ENCODE measurements around the gene AGAP1. TPM values are rescaled to one million over a fixed set of nuclear protein-coding genes. Genes with fewer than 3 reads are reported as not detected.
A peak's percentile ranks its signal among the peaks of the same experiment; 100 is the strongest.

AGAP1 gene
- total RNA-seq, 1 donor from 2014 or later, result 22.3 TPM

DNA sequence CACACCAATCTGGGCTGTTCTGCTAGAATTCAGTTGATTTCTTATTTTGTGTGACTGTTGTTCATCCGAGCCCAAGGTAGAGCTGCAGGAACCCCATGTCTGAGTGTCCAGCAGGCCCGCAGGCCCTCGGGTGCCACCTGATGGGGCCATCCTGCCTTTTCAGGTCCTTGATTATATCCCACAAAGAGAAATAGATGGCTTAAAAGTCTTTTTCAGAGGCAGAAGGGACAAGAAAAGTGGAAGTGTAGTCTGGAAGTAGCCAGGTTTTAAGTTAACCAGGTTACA is 52.2 kb downstream of the AGAP1 start:
- no peak for DNase-seq (ENCODE audit: extremely low read depth, low read depth, low spot score)

DNA sequence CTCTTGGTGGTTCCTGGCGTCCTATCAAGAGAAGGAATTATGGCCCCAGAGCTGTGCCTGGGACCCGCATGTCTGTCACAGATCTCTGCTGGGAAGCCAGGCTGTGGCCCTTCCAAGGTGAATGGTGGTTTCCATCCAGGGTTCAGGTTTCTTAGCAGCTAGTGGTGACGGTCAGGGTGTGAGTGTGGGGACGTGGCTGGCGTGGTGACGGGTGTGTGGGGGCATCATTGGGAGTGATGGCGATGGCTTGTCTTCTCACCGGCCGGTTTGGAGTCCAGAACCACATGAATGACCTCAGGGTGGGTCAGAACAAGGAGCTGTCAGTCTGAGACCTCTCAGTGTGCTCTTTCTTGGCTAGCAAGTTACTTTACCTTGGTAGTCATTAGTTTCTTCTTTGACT is 52.6 kb downstream of the AGAP1 start:
- no peak for DNase-seq (ENCODE audit: extremely low read depth, low read depth, low spot score)

DNA sequence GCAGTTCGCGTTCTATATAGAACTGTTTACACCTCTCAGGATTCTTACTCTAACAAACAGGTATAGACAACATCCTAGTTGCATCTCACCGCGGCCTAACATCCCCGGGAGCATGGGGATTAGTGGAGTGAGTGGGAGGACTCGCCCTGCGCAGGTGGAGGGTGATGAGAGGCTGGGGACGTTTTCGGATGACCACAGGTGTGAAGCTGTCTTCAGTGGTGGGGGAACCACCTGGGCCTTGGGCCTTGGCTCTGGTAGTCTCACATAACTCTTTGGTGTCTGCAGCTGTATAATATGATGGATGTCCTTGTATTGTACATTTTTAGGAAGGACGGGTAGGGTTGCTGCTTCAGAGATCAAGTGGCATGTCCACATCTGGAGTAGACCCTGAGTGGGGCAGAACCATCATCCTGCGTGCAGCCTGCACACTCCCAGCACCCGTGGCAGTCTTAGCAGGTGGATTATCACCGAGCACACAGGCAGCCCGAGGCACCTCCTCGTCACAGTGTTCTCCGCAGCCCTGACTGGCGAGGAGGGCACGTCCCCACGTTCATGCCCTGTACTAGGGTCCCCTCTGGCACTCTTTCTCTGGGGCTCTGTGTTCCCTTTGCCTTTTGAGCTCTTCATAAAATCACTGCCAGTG is 56.0 kb downstream of the AGAP1 start:
- DNase-seq (ENCODE audit: extremely low read depth, low read depth, low spot score), result no peak

DNA sequence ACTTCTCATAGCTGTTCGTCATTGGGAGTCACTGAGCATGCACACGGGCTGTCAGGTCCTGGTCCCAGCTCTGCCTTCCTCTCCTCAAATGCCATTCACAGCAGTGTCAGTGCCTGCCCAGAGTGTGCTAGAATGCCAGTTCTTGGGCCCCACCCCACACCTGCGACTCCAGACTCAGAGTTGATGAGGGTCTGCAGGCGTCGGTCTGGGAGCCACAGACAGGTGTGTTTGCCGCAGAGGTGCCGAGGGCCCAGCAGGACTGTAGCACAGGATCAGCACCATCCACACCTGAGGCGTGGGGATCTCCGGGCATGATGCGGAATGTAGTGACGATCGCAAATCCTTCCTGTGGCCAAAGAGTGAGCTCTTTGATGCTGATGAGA is 56.5 kb downstream of the AGAP1 start:
- DNase-seq (ENCODE audit: extremely low read depth, low read depth, low spot score), result no peak

DNA sequence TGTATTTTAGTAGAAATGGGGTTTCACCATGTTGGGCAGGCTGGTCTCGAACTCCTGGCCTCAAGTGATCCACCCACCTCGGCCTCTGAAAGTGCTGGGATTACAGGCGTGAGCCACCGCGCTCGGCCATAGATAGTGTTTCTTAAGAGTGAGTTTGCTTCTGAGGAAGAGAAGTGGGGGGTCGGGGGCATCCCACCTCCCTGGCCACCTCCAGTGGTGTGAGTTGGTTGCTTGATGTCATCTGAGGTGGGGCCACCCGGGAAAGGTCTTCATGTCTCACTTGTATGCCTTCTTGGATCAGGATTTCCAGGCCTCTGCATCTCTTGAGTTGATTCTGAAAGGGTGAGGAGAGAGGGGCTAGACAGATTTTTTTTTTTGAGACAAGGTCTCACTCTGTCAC is 57.1 kb downstream of the AGAP1 start:
- DNase-seq (ENCODE audit: extremely low read depth, low read depth, low spot score), result no peak

DNA sequence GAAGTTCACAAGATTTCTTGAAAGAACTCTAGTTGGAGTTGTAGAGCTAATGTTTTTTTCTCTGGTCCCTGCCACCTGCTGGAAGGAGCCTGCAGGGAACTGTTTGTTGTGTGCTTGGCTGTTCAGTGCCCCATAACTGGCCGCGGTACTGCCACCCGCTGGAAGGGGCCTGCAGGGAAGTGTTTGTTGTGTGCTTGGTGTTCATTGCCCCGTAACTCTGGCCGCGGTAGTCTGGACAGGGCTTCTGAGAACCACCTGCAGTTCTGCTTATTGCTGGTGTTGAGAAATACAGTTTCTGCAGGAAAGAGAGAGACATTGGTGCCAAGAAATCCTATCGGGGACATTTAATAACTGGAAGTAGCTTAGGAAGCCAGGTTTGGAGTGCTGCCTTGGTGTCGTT is 58.1 kb downstream of the AGAP1 start:
- DNase-seq (ENCODE audit: extremely low read depth, low read depth, low spot score), result peak; percentile 10

DNA sequence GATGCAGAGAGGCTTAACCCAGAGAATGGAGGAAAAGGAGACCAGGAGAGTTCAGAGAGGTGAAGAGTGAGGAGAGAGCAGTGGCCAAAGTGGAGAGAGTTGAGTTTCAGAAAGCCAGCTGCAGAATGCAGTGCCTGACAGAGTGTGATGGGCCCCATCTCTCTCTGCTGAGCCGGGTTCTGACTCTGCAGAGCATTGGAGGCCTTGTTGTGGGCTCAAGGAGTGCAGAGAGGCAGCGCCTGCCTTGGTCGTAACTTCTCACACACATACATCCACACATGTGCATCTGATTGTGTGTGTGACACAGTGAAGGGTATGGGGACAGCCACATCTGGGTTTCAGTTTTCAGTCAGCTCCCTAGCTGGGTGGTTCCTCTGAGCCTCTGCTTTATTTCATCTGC is 58.8 kb downstream of the AGAP1 start:
- DNase-seq (ENCODE audit: extremely low read depth, low read depth, low spot score), result no peak

DNA sequence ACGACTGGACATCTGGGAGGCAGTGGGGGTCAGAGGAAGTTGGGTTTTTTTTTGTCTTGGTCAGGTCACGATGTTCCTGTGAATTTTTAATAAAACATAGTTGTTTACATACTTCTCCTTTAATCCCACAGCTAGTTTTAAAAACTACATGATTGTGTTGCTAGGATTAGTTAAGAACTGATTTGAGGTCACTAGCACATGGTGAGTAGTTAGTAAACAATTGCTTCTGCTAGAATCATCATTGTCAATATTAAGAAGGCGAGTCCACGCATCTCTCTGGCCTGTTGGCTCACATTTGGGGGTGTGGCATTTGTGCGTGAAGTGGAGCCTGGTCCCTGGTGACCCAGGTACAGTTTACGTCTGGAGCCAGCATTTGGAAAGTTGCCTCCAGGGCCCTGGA is 59.4 kb downstream of the AGAP1 start:
- DNase-seq (ENCODE audit: extremely low read depth, low read depth, low spot score), result no peak

DNA sequence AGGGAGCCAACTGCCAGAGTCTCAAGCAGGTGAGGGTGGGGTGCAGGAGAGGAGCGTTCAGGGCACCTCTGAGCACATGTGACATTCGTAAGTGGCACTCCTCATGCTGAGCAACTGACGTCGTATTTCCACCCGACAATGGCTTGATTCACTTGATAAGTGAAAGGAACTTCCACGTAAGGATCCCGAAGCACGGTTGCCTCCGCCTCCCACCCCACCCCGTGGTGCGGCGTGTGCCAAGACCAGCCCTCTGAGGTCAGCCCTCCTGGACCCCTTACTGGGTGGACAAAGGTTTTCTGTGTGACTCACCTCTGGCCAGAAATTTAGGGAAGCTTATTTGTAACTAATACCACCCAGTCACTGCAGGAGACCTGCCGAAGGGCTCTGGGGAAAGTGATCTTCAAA is 59.9 kb downstream of the AGAP1 start:
- DNase-seq (ENCODE audit: extremely low read depth, low read depth, low spot score), result no peak

DNA sequence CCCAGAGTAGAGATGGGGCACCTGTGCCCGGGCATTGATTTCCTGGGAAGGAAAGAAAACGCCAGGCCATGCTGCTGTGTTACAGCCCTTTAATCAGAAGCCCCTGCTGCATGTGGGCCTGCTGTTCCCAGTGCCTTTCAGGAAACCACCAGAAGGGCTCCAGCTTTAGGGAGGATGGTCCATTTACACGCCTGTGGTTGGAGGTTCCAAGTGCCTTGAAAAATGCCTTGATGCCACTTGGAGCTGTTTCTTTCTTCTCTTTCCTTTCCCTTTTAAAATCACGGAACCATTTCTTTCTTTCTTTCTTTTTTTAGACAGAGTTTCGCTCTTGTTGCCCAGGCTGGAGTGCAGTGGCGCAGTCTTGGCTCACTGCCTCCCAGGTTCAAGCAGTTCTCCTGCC is 60.5 kb downstream of the AGAP1 start:
- DNase-seq (ENCODE audit: extremely low read depth, low read depth, low spot score), result no peak

DNA sequence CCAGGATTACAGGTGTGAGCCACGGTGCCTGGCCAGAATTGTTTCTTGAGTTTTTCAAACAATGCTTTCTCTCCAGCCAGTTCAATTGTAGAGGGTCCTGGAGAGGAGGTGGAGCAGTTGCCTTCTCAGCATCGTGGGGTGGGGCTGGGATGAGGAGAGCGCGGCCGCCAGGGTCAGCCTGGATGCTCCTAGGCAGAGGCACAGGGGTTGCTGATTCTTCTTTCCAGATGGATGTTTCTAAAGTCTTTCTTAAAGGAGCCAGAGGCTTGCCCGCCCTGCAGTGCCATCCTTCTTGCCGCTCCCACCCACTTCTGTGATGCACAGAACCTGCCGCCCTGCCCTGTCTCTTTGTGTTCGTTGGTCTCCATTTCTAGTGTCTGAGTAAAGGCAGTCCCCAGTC is 61.1 kb downstream of the AGAP1 start:
- no peak for DNase-seq (ENCODE audit: extremely low read depth, low read depth, low spot score)

DNA sequence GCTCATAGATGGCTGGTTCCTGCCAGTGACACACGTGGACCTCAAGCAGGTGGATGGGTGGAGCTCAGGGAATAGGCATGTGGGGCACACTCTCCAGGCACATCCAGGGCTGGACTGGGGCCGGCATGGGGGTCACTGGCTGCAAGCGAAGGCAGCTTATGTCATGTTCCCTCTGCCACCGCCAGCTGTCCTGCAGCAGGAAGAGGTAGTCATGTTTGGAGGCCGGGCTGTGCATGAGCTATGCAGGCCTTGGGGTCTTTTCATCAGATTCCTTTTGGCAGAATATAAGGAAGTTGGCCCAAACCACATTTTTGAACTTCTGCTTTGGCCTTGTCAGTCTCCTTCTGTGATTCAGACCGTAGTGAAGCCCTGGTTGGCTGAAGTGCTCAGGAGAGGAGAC is 61.5 kb downstream of the AGAP1 start:
- DNase-seq (ENCODE audit: extremely low read depth, low read depth, low spot score), result no peak

DNA sequence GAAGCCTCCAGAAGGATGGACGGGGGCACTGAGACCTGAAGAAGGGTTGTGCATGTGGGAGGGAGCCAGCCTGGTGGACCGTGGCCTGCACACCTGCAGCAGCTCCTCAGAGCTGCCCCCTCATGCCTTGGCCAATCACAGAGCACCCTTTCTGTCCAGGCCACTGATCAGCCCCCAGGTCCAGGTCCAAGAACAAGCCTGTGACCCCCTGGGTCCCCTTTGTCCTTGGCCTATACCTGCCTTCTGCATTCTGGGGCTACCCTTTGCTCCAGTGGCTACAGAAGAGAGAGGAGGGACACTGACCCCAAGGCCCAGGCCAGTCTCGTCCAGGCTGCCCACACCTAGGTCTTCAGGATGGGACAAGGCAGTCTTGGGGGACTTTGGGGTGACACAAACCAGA is 62.2 kb downstream of the AGAP1 start:
- DNase-seq (ENCODE audit: extremely low read depth, low read depth, low spot score), result no peak

DNA sequence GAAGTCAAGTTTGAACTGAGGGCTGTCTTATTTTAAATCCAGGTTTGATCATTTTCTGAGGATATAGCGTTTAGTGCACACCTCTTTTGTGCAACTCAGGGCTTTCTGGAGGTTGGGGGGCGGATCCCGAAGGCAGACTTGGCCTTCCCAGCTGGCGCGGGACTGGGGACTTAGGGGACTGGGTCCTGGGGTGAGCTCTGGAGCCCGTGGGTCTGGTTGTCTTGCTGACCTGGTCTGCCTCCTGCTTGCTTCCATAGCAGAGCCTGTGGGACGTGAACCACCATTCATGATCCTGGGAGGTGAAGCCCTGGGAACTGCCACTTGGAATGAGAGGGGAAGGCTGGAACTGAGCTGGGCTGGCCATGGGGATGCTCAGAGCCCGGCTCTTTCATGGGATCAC is 63.1 kb downstream of the AGAP1 start:
- no peak for DNase-seq (ENCODE audit: extremely low read depth, low read depth, low spot score)

DNA sequence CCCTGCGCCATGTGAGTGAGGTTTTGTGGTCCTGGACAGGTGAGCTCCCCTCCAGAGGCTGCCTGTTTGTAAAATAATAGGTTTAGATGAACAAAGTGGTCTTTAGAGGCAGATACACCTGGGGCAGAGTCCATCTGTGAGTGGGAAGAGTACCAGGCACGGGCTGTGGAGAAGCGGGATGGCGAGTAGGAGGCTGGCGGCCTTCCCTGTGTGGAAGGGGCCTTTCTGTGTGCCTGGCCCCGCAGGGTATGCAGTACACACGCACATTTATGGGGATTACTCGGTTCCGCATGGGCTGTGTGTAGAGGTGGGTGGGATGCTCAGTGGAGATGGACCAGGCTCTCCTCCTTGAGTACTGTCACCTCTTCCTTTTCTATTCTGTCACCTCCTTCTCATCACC is 64.1 kb downstream of the AGAP1 start:
- no peak for DNase-seq (ENCODE audit: extremely low read depth, low read depth, low spot score)

DNA sequence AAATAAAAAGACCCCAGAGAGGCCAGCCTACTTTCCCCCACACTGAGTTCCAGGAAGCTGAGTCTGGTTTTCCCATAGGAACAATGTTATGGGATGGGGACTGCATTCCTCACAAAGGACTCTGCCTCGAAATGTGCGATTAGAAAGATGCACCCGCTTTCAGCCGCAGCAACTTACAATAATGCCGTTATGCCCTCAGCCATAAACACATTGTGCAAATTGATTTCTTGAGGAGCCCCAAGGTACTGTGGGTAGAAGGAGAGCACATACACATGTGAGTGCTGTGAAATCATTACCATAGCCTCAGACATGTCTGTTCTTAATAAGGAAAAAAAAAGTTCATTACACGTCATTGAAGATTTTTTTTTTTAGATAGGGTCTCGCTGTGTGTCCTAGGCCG is 64.7 kb downstream of the AGAP1 start:
- no peak for DNase-seq (ENCODE audit: extremely low read depth, low read depth, low spot score)

DNA sequence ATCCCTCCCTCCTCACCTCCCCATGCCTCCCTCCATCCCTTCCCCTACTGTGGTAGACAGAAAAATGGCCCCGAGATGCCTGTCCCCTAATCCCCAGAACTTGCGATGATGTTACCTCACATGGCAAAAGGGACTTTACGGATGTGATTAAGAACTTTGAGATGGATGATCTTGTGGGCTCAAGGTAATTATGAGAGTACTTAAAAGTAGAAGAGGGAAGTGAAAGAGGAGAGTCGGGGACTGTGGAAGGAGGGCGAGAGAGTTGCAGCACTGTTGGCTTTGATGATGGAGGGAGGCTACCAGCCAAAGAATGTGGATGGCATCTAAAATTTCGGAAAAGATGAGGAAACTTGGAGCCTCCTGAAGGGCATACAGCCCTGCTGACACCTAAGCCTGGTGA is 66.5 kb downstream of the AGAP1 start:
- DNase-seq (ENCODE audit: extremely low read depth, low read depth, low spot score), result no peak

DNA sequence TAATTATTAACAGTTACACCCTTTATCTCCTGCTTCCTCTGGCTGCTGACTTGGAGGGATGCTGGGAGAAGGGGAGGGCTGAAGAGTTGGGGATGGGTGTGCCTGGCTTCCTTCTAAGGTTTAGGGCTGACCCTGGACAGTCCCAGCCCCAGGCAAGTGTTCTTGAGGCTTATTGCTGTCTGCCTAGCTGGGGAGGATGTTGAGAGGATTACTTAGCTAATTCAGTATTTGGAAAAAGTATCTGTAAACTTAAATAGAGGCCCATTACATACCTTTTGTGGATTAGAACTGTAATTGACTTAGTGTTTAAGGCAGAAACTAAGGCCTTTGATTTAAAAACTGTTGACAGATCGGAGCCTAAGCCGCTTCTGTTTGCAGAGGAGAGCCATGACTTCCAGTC is 67.6 kb downstream of the AGAP1 start:
- no peak for DNase-seq (ENCODE audit: extremely low read depth, low read depth, low spot score)

DNA sequence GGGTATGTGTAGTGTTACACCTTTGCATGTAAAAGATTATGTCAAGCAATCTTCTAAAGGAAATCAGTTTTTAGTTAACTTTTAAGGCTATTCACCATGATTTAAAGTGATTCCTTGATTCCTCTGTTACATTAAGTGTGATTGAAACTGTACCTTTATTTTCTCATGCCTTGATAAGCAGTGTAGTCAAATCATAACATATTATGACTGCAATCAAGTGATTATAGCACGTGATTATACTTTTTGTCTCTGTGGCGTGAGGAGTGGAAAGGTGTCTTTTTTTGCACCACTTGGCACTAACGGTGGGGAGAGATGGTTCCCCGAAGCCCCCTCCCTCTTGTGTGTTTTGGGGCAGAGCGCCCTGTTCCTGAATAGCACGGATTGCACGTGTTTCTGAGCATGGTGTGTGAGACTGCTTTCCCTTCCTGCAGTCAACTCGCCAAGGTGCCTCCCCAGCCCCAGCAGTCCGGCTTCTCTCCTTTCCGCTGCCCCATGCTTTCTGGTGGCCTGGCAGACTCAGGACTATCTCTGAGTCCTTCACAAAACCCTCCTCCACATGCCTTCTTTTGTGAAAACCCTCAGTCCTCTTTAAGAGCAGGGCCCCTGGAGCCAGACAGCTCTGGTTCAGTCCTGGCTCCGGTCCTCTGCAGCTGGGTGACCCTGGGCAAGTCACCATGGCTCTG is 68.4 kb downstream of the AGAP1 start:
- no peak for DNase-seq (ENCODE audit: extremely low read depth, low read depth, low spot score)

DNA sequence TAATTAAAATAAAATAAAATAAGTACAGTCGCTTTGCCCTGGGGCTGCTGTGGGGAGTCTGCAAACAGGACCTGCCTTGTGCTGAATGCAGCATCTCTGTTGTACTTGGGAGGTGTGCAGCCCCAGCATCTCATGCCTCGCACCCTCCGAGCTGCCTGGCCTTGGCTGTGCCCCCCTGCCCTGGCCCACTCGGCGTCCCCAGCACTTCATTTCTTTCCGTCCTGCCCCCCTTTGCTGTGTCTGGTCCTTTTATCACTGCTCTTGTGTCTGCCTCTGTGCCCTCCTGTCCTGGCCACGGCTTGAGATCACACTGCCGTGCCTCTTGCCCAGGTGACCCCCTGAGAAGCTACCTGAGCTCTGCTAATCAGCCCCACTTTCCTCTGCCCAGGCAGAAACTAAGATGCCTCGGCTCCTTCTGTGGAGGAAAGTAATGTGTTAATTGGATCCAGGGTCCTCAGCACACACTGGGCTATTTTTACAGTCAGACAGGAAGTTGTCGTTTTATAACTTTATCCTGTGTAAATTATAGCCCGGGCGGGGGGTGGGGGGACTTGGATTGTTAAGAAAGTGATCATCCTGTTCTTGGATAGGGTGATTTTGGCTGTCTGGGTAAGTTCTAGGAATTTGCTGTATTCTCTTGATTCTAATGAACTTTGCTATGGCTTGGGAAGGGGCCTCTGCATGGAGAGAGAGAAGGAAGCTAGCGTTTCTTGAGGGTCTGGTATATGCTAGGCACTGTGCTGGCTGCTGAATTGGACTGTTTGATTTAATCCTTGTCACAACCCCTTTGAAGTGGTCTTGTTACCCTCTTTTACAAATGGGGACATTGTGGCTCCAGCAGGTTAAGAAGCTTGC is 69.4 kb downstream of the AGAP1 start:
- no peak for DNase-seq (ENCODE audit: extremely low read depth, low read depth, low spot score)

DNA sequence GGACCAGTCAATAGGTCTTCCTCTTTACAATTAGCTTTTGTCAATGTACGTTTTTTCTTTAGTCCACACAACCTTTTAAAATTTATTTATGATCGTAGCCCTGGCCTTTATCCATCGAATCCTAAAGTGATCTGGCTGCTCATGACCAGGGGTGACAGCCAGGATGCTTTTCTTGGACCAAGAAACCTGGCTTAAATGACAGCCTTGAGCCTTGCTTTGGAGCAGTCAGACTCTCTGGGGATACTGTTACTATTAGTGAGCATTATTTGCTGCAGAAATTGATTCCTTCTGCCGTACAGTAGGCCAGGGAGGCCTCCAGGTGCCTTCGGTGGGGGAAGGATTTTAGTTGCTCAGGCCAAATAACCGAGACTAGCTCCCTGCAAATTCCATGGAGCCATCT is 70.2 kb downstream of the AGAP1 start:
- no peak for DNase-seq (ENCODE audit: extremely low read depth, low read depth, low spot score)

DNA sequence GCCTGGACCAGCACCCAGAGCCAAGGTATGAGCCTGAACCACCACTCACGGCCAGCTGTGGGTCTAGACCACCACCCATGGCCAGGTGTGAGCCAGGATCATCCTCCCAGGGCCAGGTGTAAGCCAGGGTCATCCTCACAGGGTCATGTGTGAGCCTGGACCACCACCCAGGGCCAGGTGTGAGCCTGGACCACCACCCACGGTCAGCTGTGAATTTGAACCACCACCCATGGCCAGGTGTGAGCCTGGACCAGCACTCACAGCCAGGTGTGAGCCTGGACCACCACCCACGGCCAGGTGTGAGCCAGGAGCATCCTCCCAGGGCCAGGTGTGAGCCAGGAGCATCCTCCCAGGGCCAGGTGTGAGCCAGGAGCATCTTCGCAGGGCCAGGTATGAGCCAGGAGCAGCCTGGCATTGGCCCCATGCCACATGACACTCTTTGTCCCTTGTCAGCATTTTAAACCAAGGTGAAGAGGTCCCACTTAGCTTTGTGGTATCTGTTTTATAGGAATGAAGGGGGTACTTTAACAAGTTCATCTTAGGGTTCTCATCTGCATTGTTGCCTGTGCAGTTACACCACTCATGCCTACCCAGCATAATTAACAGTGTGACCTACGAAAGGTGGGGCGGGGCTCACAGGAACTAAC is 71.2 kb downstream of the AGAP1 start:
- no peak for DNase-seq (ENCODE audit: extremely low read depth, low read depth, low spot score)

All from glomerular endothelial cell (primary cell).